ENCODE data around the gene PAK5.

Gene PAK5

GRCh38 chr20:9594284-9594875, 244.5 kb downstream of the PAK5 start:
- Histone ChIP-seq H3K4me1 (peaks cover 5% of the 10 kb centered on the region), H3K9me3 (no peaks in the 10 kb centered on the region), H3K27me3 (no peaks in the 10 kb centered on the region), H3K4me3 (ENCODE audit: low read depth, low read length) (no peak overlapping the region), H3K36me3 (no peaks in the 10 kb centered on the region)
- no peak for DNase-seq
- TF ChIP-seq, protein P1, sequence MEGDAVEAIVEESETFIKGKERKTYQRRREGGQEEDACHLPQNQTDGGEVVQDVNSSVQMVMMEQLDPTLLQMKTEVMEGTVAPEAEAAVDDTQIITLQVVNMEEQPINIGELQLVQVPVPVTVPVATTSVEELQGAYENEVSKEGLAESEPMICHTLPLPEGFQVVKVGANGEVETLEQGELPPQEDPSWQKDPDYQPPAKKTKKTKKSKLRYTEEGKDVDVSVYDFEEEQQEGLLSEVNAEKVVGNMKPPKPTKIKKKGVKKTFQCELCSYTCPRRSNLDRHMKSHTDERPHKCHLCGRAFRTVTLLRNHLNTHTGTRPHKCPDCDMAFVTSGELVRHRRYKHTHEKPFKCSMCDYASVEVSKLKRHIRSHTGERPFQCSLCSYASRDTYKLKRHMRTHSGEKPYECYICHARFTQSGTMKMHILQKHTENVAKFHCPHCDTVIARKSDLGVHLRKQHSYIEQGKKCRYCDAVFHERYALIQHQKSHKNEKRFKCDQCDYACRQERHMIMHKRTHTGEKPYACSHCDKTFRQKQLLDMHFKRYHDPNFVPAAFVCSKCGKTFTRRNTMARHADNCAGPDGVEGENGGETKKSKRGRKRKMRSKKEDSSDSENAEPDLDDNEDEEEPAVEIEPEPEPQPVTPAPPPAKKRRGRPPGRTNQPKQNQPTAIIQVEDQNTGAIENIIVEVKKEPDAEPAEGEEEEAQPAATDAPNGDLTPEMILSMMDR (IDR thresholded peaks at IDR 0.05; ENCODE audit: low read depth, low read length) = no peak

DNA sequence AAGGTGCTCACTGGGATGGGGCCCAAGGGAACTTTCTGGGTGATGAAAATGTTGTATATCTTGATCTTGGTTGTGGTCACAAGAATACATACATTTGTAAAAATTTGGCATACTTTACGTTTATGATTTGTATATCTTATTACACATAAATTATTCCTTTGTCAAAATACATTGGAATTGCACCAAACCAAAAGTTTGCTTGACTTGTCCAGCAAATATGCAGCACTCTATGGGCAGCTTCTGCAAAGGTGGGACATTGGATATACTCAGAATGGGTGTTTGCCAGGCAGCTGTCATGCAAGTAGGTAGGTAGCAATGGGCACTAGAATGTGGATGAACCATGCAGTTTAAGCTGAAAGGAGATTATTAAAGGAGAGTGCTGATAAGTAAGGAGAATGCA, 246.5 kb downstream of the PAK5 start:
- Histone ChIP-seq H3K4me1 (peaks cover 5% of the 10 kb centered on the region), H3K4me3 (ENCODE audit: low read depth, low read length) (no peak overlapping the region), H3K36me3 (no peaks in the 10 kb centered on the region), H3K27me3 (no peaks in the 10 kb centered on the region), H3K9me3 (no peaks in the 10 kb centered on the region)
- no peak for DNase-seq
- TF ChIP-seq, protein P1 (IDR thresholded peaks at IDR 0.05; ENCODE audit: low read depth, low read length) = no peak

DNA sequence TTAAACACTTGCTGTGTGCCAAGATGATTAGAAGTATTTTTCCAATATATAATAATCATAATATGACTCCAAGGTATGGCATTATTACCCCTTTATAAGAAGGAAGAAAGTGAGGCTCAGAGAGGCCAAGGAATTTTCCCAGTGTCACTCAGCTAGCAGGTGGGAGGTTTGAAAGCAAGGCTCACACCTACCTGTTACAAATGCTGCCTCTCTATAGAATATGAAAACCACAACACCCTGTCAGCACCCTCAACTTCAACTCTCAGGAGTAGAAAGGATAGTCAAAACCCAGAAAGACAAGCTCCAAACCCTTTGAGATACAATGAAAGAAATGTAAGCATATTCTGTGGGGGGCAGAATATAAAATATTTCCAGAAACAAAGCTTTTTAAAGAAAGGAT, 247.8 kb downstream of the PAK5 start:
- peaks cover 5% of the 10 kb centered on the region for H3K4me1 ChIP-seq
- no peaks in the 10 kb centered on the region for H3K36me3 ChIP-seq
- H3K4me3 ChIP-seq (ENCODE audit: low read depth, low read length) = no peak overlapping the region
- no peaks in the 10 kb centered on the region for H3K27me3 ChIP-seq
- TF ChIP-seq, protein P1 (IDR thresholded peaks at IDR 0.05; ENCODE audit: low read depth, low read length) = no peak
- no peaks in the 10 kb centered on the region for H3K9me3 ChIP-seq
- DNase-seq = no peak

- no peak for DNase-seq
- Histone ChIP-seq H3K27me3 (no peaks in the 10 kb centered on the region), H3K4me1 (peaks cover 5% of the 10 kb centered on the region)
These were observed 248.7 kb downstream of the PAK5 start for GRCh38 chr20:9590189-9590588.

GRCh38 chr20:9588706-9589105, 250.2 kb downstream of the PAK5 start:
- no peaks in the 10 kb centered on the region for H3K4me1 ChIP-seq
- TF ChIP-seq, protein P1 (IDR thresholded peaks at IDR 0.05; ENCODE audit: low read depth, low read length) = no peak
- no peaks in the 10 kb centered on the region for H3K27me3 ChIP-seq
- H3K9me3 ChIP-seq = no peaks in the 10 kb centered on the region
- H3K4me3 ChIP-seq (ENCODE audit: low read depth, low read length) = no peak overlapping the region
- no peak for DNase-seq
- no peaks in the 10 kb centered on the region for H3K36me3 ChIP-seq

More at GRCh38 chr20:9590189-9590588, 248.7 kb downstream of the PAK5 start:
- Histone ChIP-seq H3K36me3 (no peaks in the 10 kb centered on the region), H3K9me3 (no peaks in the 10 kb centered on the region), H3K4me3 (ENCODE audit: low read depth, low read length) (no peak overlapping the region)
- TF ChIP-seq, protein P1 (IDR thresholded peaks at IDR 0.05; ENCODE audit: low read depth, low read length) = no peak

DNA sequence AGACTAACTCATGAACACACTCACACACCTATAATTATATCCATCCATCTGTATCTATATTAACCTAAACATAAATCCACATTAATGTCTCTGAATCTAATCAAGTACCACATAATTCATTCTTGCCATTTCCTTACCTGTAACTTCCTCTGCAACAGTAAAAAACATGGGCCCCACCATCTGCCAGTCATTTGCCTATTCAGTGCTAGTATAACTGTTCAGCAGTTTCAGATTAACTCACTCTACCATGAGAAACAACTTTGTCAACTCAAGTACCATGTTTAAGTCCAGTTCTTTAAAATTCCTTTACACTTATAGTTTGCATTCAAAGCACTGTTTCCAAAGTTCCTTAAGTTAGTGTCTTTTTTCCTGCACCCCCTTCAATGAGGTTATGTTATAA, 255.7 kb downstream of the PAK5 start:
- DNase-seq = no peak
- Histone ChIP-seq H3K4me3 (ENCODE audit: low read depth, low read length) (no peak overlapping the region), H3K27me3 (no peaks in the 10 kb centered on the region), H3K4me1 (no peaks in the 10 kb centered on the region), H3K9me3 (no peaks in the 10 kb centered on the region), H3K36me3 (no peaks in the 10 kb centered on the region)
- TF ChIP-seq, protein P1 (IDR thresholded peaks at IDR 0.05; ENCODE audit: low read depth, low read length) = no peak
